Endothelial cell of umbilical vein (primary cell): Measurements from ENCODE around the gene TEX29. TPM values are rescaled to one million over a fixed set of nuclear protein-coding genes. Genes with fewer than 3 reads are reported as not detected.

Experiments
- BruUV-seq: library from RNA; stranded (reverse); fragments of 400-500 nt; replicated peaks from 2 replicates; lab custom pipeline; 2021; lab: Mats Ljungman, UMichigan
- CTCF ChIA-PET: fragments of 300-600, 350-600 bp; sonication (Branson Sonifier 250); formaldehyde crosslinking; loops from one replicate; lab custom pipeline; 2021; ENCODE audit warnings: antibody characterized with exemption, inconsistent platforms; lab: Charles Lee
- POLR2A ChIA-PET: fragments of 300-600, 350-600 bp; sonication (Branson Sonifier 250); formaldehyde crosslinking; loops from one replicate; lab custom pipeline; 2021; ENCODE audit warnings: antibody characterized with exemption, inconsistent platforms; lab: Charles Lee
- DNase-seq: peaks from one replicate; pipeline ENCODE4 v3.0.0-alpha.2; 2011; ENCODE audit warnings: low read depth, low spot score
- FAIRE-seq: peaks from 2 replicates; lab custom pipeline; 2011; peaks lifted over from hg19 to GRCh38; lab: Jason Lieb, UNC
- H2AFZ ChIP-seq: 2 replicates; pipeline ENCODE4 v1.6.0; 2012; ENCODE audit warnings: low read depth, low read length, control low read depth, inconsistent platforms
- H3K27ac ChIP-seq: 2 replicates; pipeline ENCODE4 v1.5.1; 2011; ENCODE audit warnings: low read depth, mild to moderate bottlenecking, control low read depth, low read length, moderate library complexity; ENCODE audit not compliant: insufficient read depth
- H3K27me3 ChIP-seq, 2 experiments: 2 replicates each; pipeline versions ENCODE4 v1.6.0 to v1.6.1; 2011; ENCODE audit warnings: low read length in 2 of 2, mixed read lengths in 1 of 2; ENCODE audit not compliant: control insufficient read depth in 2 of 2, insufficient read depth in 2 of 2
- H3K36me3 ChIP-seq, 2 experiments: 2 replicates in 1 of 2; 3 replicates in 1 of 2; pipeline ENCODE4 v1.5.1; 2011; ENCODE audit warnings: low read length in 2 of 2, mild to moderate bottlenecking in 1 of 2, moderate library complexity in 1 of 2; ENCODE audit not compliant: control insufficient read depth in 2 of 2, insufficient read depth in 2 of 2; ENCODE audit errors: extremely low read depth in 1 of 2
- H3K4me1 ChIP-seq: 3 replicates; pipeline ENCODE4 v1.5.1; 2011; ENCODE audit warnings: mild to moderate bottlenecking, low read length; ENCODE audit not compliant: control insufficient read depth, insufficient read depth; ENCODE audit errors: extremely low read depth
- H3K4me2 ChIP-seq: 2 replicates; pipeline ENCODE4 v1.6.1; 2011; ENCODE audit warnings: low read length, control low read depth, mixed read lengths; ENCODE audit not compliant: insufficient read depth
- H3K4me3 ChIP-seq, 3 experiments: fragments of 200-600 bp in 1 of 3; sonication (generic), shearing (Covaris generic) in 1 of 3; replicated peaks in 1 of 3; 2 replicates each; pipeline ENCODE4 v1.5.1; 2011 to 2016; ENCODE audit warnings: control low read depth in 3 of 3, low read length in 3 of 3, mild to moderate bottlenecking in 2 of 3, inconsistent platforms in 1 of 3, low read depth in 1 of 3, moderate library complexity in 1 of 3; ENCODE audit not compliant: insufficient read depth in 1 of 3
- H3K79me2 ChIP-seq: 2 replicates; pipeline ENCODE4 v1.6.0; 2012; ENCODE audit warnings: low read length, inconsistent platforms; ENCODE audit not compliant: control insufficient read depth, insufficient read depth
- H3K9ac ChIP-seq: replicated peaks from 2 replicates; pipeline ENCODE3; 2011; ENCODE audit warnings: low read length, control low read depth; ENCODE audit not compliant: insufficient read depth; ENCODE audit errors: extremely low read depth
- H3K9me1 ChIP-seq: replicated peaks from 3 replicates; pipeline ENCODE4 v1.6.0; 2011; ENCODE audit warnings: mild to moderate bottlenecking, low read length; ENCODE audit not compliant: control insufficient read depth, insufficient read depth; ENCODE audit errors: extremely low read depth
- H3K9me3 ChIP-seq: replicated peaks from 2 replicates; pipeline ENCODE4 v1.5.1; 2012; ENCODE audit warnings: low read length, inconsistent platforms; ENCODE audit not compliant: control insufficient read depth, insufficient read depth
- H4K20me1 ChIP-seq: replicated peaks from 2 replicates; pipeline ENCODE3; 2011; ENCODE audit warnings: mild to moderate bottlenecking, low read length; ENCODE audit not compliant: control insufficient read depth, insufficient read depth; ENCODE audit errors: extremely low read depth
- EZH2 ChIP-seq: IDR thresholded peaks from 2 replicates; pipeline ENCODE4 v1.6.1; 2012; ENCODE audit warnings: borderline replicate concordance, low read depth, mild to moderate bottlenecking, moderate library complexity, low read length, inconsistent platforms; ENCODE audit not compliant: severe bottlenecking
- FOS ChIP-seq: IDR thresholded peaks from 2 replicates; pipeline ENCODE4 v1.6.1; 2011; ENCODE audit warnings: mild to moderate bottlenecking, low read length, moderate library complexity, borderline replicate concordance; ENCODE audit not compliant: insufficient read depth
- GATA2 ChIP-seq: IDR thresholded peaks from 2 replicates; pipeline ENCODE4 v1.7.0; 2011; ENCODE audit warnings: low read depth, mild to moderate bottlenecking, moderate library complexity, mixed read lengths, low read length; ENCODE audit not compliant: insufficient read length, insufficient read depth
- JUN ChIP-seq: IDR thresholded peaks from 2 replicates; pipeline ENCODE4 v1.6.1; 2011; ENCODE audit warnings: borderline replicate concordance, low read depth; ENCODE audit not compliant: insufficient read length, insufficient read depth
- MYC ChIP-seq: IDR thresholded peaks from one replicate; pipeline ENCODE4 v1.6.1; 2011; ENCODE audit warnings: mild to moderate bottlenecking, low read depth, low read length
- POLR2A ChIP-seq: IDR thresholded peaks from 2 replicates; pipeline ENCODE4 v1.6.1; 2012; ENCODE audit warnings: low read depth, mild to moderate bottlenecking, control low read depth, low read length
- POLR2AphosphoS5 ChIP-seq: IDR thresholded peaks from 2 replicates; pipeline ENCODE4 v1.6.1; 2012; ENCODE audit warnings: low read depth, mild to moderate bottlenecking, control low read depth, low read length, moderate library complexity; ENCODE audit not compliant: insufficient read depth
- dilution Hi-C: fragments of 300-500 bp; cut with MboI; formaldehyde crosslinking; loops from one replicate; pipeline ENCODE4 v1.15.0; 2019; ENCODE audit warnings: low sequenced_read_pairs; ENCODE audit not compliant: extremely low pct_ligation_motif_present
- intact Hi-C: fragments of 100-400 bp; cut with micrococcal nuclease; formaldehyde crosslinking; loops from one replicate; pipeline ENCODE4 v1.10.0; 2022
- polyA plus RNA-seq, 4 experiments: library from polyadenylated mRNA; depleted of rRNA in 3 of 4; stranded (reverse) in 3 of 4; unstranded in 1 of 4; fragments of >200 nt; gene quantifications; 2 replicates each; pipeline versions ENCODE4 v1.2.1 to v1.2.3, GENCODE V29; 2011 to 2012; ENCODE audit warnings: missing spikeins in 1 of 4
- total RNA-seq: library from RNA; stranded (reverse); gene quantifications from 2 replicates; pipeline ENCODE4 v1.2.3, GENCODE V29; 2021
- TF ChIP-seq, protein P1 (sequence below), 2 donors: IDR thresholded peaks; 1 replicate in 1 of 2; 2 replicates in 1 of 2; pipeline ENCODE4 v1.5.1; 2011; ENCODE audit warnings: low read length in 2 of 2, mild to moderate bottlenecking in 2 of 2, moderate library complexity in 2 of 2, control low read depth in 1 of 2, inconsistent platforms in 1 of 2, low read depth in 1 of 2; ENCODE audit not compliant: insufficient read depth in 1 of 2; ENCODE audit errors: extremely low read depth in 1 of 2
- TF ChIP-seq, protein P2 (sequence below): IDR thresholded peaks from 2 replicates; pipeline ENCODE4 v1.6.1; 2011; ENCODE audit not compliant: insufficient read depth, insufficient read length

The TEX29 gene
- total and polyA plus RNA-seq, 2 donors (not counting 3 experiments of a cell fraction or from before 2014, with no cell fraction given), result 0.44 TPM; not detected in 1

DNA sequence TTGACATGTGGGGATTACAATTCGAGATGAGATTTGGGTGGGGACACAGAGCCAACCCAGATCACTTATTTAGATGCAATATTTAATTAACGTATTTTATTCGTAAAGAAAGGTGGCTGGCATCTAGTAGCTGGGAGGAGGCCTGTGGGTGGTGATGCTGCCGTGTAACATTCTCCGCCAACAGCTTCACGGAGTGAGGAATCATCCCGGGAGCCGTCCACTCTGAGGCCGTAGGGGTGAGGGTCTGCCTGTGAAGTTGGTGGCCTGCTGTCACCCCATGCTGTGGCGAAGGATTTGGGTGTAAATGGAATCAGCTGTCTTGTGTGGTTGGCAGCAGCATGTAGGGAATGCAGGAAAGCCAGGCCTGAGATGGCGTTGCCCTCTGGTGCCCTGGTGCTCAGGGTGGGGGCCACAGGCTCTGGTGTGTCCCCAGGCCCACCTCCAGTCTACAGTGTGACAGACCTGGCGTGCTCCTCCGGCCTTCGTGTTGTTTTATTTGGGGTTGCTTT is 3.3 kb upstream of the TEX29 start:
- no TSS peak for BruUV-seq
- peaks cover 0 to 3% of the 10 kb centered on the region in 2 experiments for H3K36me3 ChIP-seq
- no peak overlapping the region for H3K27ac ChIP-seq
- dilution Hi-C loops, result no loop called here
- CTCF ChIA-PET, result no interaction called here
- peaks cover 4% of the 10 kb centered on the region for H3K4me1 ChIP-seq
- H3K9ac ChIP-seq, result no peak overlapping the region
- no peaks in the 10 kb centered on the region for H3K27me3 ChIP-seq
- intact Hi-C loops, result no loop called here
- H2AFZ ChIP-seq, result no peak overlapping the region
- H3K4me3 ChIP-seq, result no peak overlapping the region
- no peaks in the 10 kb centered on the region for H3K9me1 ChIP-seq
- no peaks in the 10 kb centered on the region for H3K79me2 ChIP-seq
- TF ChIP-seq GATA2, result no peak
- TF ChIP-seq FOS, result no peak
- TF ChIP-seq, protein P1, sequence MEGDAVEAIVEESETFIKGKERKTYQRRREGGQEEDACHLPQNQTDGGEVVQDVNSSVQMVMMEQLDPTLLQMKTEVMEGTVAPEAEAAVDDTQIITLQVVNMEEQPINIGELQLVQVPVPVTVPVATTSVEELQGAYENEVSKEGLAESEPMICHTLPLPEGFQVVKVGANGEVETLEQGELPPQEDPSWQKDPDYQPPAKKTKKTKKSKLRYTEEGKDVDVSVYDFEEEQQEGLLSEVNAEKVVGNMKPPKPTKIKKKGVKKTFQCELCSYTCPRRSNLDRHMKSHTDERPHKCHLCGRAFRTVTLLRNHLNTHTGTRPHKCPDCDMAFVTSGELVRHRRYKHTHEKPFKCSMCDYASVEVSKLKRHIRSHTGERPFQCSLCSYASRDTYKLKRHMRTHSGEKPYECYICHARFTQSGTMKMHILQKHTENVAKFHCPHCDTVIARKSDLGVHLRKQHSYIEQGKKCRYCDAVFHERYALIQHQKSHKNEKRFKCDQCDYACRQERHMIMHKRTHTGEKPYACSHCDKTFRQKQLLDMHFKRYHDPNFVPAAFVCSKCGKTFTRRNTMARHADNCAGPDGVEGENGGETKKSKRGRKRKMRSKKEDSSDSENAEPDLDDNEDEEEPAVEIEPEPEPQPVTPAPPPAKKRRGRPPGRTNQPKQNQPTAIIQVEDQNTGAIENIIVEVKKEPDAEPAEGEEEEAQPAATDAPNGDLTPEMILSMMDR (IDR thresholded peaks at IDR 0.05; ENCODE audit: extremely low read depth in 1 of 2, insufficient read depth in 1 of 2, low read depth in 1 of 2, low read length in 2 of 2), result no peak
- no peak for TF ChIP-seq JUN
- TF ChIP-seq POLR2A, result no peak
- no peak for TF ChIP-seq MYC
- TF ChIP-seq EZH2, result no peak
- TF ChIP-seq POLR2AphosphoS5, result no peak
- TF ChIP-seq, protein P2, sequence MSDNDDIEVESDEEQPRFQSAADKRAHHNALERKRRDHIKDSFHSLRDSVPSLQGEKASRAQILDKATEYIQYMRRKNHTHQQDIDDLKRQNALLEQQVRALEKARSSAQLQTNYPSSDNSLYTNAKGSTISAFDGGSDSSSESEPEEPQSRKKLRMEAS, result no peak
- no peaks in the 10 kb centered on the region for H4K20me1 ChIP-seq
- no peaks in the 10 kb centered on the region for H3K9me3 ChIP-seq
- FAIRE-seq (no peak), DNase-seq (no peak)
- POLR2A ChIA-PET, result no interaction called here
- H3K4me2 ChIP-seq, result no peak overlapping the region
